ENCODE results near the gene SRXN1. TPM values are rescaled to one million over a fixed set of nuclear protein-coding genes. Genes with fewer than 3 reads are reported as not detected.
A peak's percentile ranks its signal among the peaks of the same experiment; 100 is the strongest.

SRXN1 gene
- total and polyA plus RNA-seq, 9 of the 15 experiments (the other 6 are each of a cell fraction or from before 2014, with no cell fraction given), result 6.8 to 36.4 (median 21.6) TPM

- H3K4me3 ChIP-seq, result peak within 1 kb of the TSS; percentile 37
- peak within 1 kb of the TSS; percentile 14 to 86; a peak in 3 of 4 replicates for H3K9ac ChIP-seq (ENCODE audit: insufficient read depth in 1 of 2, low read depth in 2 of 2, low read length in 2 of 2)
- no peaks in the 10 kb centered on the region; the same call in 2 of the 3 replicates for H3K79me2 ChIP-seq (ENCODE audit: control insufficient read depth, insufficient read depth, low read length)
- H3K27me3 ChIP-seq (ENCODE audit: control insufficient read depth in 2 of 2, insufficient read depth in 2 of 2, low read length in 2 of 2), result no peaks in the 10 kb centered on the region; a peak in 1 of 5 replicates
- no peak within 1 kb of the TSS for H3K27ac ChIP-seq (ENCODE audit: extremely low read depth, low read depth, low read length)
- no peaks in the 10 kb centered on the region for H4K20me1 ChIP-seq (replicated peaks; ENCODE audit: control insufficient read depth, insufficient read depth, low read length)
- in situ Hi-C loops (cut with MboI), result no loop called here
- DNase-seq (ENCODE audit: extremely low read depth in 1 of 4, low spot score in 3 of 4) (peak; percentile 78 to 84 (median 82)), FAIRE-seq (no peak), ATAC-seq (peak; percentile 81)
- no TSS peak for BruUV-seq (replicated peaks)
- H2AFZ ChIP-seq (ENCODE audit: low read depth, low read length), result no peak within 1 kb of the TSS
- intact Hi-C loops (cut with micrococcal nuclease), result no loop called here
- H3K4me1 ChIP-seq (replicated peaks in 1 of 2; ENCODE audit: control insufficient read depth in 2 of 2, insufficient read depth in 2 of 2, low read length in 2 of 2), result peaks cover 29 to 60% of the 10 kb centered on the region in 2 experiments
- POLR2A ChIA-PET, result interaction anchor here (1.7 kb wide), 1 partner anchor 9 kb away, joined by 5 read pairs; no protein-coding TSS in a partner anchor
- no peaks in the 10 kb centered on the region for H3K36me3 ChIP-seq (ENCODE audit: control insufficient read depth, insufficient read depth, low read length)
- no peaks in the 10 kb centered on the region for H3K9me3 ChIP-seq (replicated peaks; ENCODE audit: control insufficient read depth, insufficient read depth, low read depth, low read length)
- under 1% methylated on average over 24 of the region's 69 CpGs for WGBS (ENCODE audit: insufficient coverage, low coverage, missing lambda C conversion rate)
- CTCF ChIA-PET (ENCODE audit: low intra/inter-chr PET ratio), result interaction anchor here (0.7 kb wide), 1 partner anchor 637 kb away, joined by 3 read pairs; no protein-coding TSS in a partner anchor
- H3K9me1 ChIP-seq (ENCODE audit: control insufficient read depth, insufficient read depth, low read length), result no peaks in the 10 kb centered on the region
- H3K4me2 ChIP-seq (ENCODE audit: insufficient read depth, low read length), result peak within 1 kb of the TSS; percentile 61
- TF ChIP-seq CREB1 (IDR thresholded peaks at IDR 0.05) (no peak), CREB1 (CRISPR knock-in tag; IDR thresholded peaks at IDR 0.05) (0 out of 2 replicates have a peak, but pooled peaks have one; percentile 15), ATF1 (CRISPR knock-in tag; IDR thresholded peaks at IDR 0.05) (no peak), ATF1 (tag; IDR thresholded peaks at IDR 0.05) (no peak), NFIX (CRISPR knock-in tag; IDR thresholded peaks at IDR 0.05; ENCODE audit: low read depth) (no peak), ZNF224 (CRISPR knock-in tag; IDR thresholded peaks at IDR 0.05) (no peak), NFIC (IDR thresholded peaks at IDR 0.05) (no peak), MLLT1 (IDR thresholded peaks at IDR 0.05) (no peak), MECOM (CRISPR knock-in tag; IDR thresholded peaks at IDR 0.05) (no peak), ZNF644 (tag; IDR thresholded peaks at IDR 0.05; ENCODE audit: low read depth) (peak; percentile 86), TEAD4 (IDR thresholded peaks at IDR 0.05; ENCODE audit: low read length) (no peak), TEAD4 (CRISPR knock-in tag; IDR thresholded peaks at IDR 0.05; ENCODE audit: borderline replicate concordance) (no peak), ZNF239 (CRISPR knock-in tag; IDR thresholded peaks at IDR 0.05) (no peak), ZC3H11A (IDR thresholded peaks at IDR 0.05; ENCODE audit: low read depth, low read length) (no peak), BHLHE40 (IDR thresholded peaks at IDR 0.05; ENCODE audit: low read length) (no peak), TOE1 (IDR thresholded peaks at IDR 0.05; ENCODE audit: borderline replicate concordance) (no peak), TOE1 (CRISPR knock-in tag; IDR thresholded peaks at IDR 0.05; ENCODE audit: borderline replicate concordance, low read depth) (peak; percentile 73; the same call in 1 of the 2 replicates), CHD1 (IDR thresholded peaks at IDR 0.05; ENCODE audit: low read length) (peak; percentile 70), FOXK2 (conservative IDR thresholded peaks at IDR 0.05 in 1 of 2, IDR thresholded peaks at IDR 0.05 in 1 of 2; ENCODE audit: low read depth in 2 of 2) (no peak; a peak in 1 of 4 replicates), HCFC1 (IDR thresholded peaks at IDR 0.05; ENCODE audit: low read depth, low read length) (no peak), CCNT2 (IDR thresholded peaks at IDR 0.05; ENCODE audit: borderline replicate concordance, extremely low read depth, insufficient read length, low read depth, low read length) (peak; percentile 37), TAL1 (IDR thresholded peaks at IDR 0.05) (no peak), SPI1 (IDR thresholded peaks at IDR 0.05; ENCODE audit: borderline replicate concordance, low read depth, low read length) (no peak)
These were observed 22.7 kb upstream of the SRXN1 start, which contains the start of gene SCRT2 for GRCh38 chr20:675453-676314. TSS of gene SCRT2 (minus strand) at chr20:675802. CDS start at chr20:675601, 201 bp downstream.

Data from K562 (cell line).